GM19328 (cell line): Measurements from ENCODE around the gene DLL4.

ENCODE experiments used
- ATAC-seq: cut with Tn5 transposase; IDR thresholded peaks from one replicate; pipeline ENCODE4 v1.9.1; 2021; ENCODE audit warnings: mild to moderate bottlenecking, moderate library complexity; ENCODE audit not compliant: unreplicated experiment

Gene DLL4

GRCh38 chr15:40906091-40906990, 22.8 kb upstream of the DLL4 start:
- ATAC-seq: peak; percentile 63

GRCh38 chr15:40906991-40907802, 21.9 kb upstream of the DLL4 start:
- ATAC-seq: no peak

DNA sequence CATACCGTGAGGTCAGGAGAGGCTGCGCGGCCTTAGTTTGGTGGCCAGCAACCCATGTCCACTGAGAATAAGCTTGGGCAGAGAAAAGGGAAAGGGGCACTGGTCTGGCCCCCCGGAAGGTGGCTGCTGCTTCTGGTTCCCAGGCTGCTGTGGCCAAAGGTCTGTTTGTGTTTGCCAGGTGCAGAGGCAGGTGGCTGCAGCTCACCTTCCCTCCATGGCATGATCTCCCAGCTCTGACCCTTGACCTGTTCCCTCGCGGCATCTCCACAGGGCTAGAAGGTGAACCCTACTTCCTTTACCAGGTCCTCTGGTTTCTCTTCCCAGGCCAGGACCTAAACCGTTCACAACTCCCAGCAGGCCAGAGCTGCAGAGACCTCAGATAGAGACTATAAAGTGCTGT, 21.0 kb upstream of the DLL4 start:
- ATAC-seq: no peak

- ATAC-seq: no peak
Measured at GRCh38 chr15:40909662-40910630, 19.2 kb upstream of the DLL4 start.

DNA sequence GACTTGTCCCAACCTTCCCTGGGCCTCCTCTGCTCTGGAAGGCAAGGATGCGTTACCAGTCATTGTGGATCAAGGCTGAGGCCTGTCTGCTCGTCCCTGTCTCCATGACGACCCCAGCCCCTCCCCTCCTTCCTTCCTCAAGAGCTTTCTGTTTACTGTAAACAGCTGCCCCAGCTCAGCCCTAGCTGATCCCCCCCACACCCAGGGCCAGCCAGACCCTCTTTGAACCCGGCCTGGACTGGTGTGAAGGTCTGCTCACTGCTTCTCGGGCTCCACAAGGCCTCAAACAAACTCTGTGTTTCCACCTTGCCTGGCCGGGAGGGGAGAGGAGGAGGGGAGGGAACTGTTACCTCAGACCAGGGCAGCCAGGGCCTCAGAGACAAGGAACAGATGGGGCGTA, 18.0 kb upstream of the DLL4 start:
- ATAC-seq: no peak

DNA sequence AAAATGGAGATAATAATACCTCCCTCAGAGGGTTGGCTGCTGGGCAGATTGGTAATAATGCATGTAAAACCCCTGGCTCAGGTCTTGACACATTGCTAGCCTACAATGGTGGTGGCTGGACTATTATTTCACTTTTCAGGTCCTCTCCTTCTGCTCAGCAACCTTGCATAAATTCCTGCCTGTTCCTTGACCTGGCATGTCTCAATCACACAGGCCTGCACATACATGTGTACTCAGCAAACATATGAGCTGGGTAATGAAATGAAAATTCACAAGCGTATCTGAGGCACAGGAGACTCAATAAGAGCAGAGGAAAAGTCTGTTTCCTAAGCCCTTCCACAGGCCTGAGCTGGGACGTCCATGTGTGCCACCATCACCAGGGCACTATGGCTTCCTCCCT, 17.4 kb upstream of the DLL4 start:
- ATAC-seq: no peak

DNA sequence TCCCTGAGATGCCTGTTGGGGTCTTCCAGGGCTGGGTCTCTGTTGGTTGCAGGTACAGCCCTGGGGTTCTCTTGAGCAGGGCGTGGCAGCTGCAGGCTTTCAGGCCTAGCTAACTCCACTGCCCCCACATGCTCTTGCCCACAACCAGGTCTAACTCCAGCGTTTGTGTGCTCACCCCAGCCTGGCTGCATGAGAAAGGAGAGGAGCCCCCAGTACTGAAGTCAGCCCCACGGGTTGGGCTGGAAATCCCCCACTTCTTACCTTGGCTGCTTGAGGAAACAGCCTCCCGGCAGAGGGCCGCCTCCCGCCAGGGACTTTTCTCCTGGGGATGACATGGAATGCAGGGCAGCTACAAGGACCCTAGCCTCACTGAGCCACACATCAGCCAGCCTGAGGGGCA, 16.7 kb upstream of the DLL4 start:
- no peak for ATAC-seq

- ATAC-seq: no peak
Measured at GRCh38 chr15:40914013-40914412, 15.1 kb upstream of the DLL4 start.

- no peak for ATAC-seq
Measured at GRCh38 chr15:40914486-40914885, 14.7 kb upstream of the DLL4 start.

- no peak for ATAC-seq
Measured at GRCh38 chr15:40915116-40915661, 14.0 kb upstream of the DLL4 start.

DNA sequence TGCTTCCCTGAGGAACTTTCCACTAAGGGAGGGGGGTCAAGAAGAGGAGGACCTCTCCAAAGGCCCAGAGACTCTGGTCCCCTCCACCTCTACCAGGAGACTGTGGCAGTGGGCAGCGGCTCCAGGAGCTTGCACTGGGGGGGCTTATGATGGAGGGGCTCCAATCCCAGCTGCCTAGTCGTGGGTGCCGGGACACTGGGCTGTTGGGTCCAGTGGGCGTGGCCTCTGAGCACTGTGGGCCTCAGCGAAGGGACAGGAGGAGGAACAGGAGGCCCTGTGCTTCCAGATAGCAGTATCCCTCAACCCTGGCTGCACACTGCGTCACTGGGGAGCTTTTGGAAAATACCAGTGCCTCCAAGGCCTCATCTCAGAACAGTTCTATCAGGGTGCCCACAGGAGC, 13.5 kb upstream of the DLL4 start:
- no peak for ATAC-seq

GRCh38 chr15:40917585-40917984, 11.6 kb upstream of the DLL4 start:
- no peak for ATAC-seq

GRCh38 chr15:40918146-40918798, 10.9 kb upstream of the DLL4 start:
- no peak for ATAC-seq

- no peak for ATAC-seq
Measured at GRCh38 chr15:40918799-40919392, 10.2 kb upstream of the DLL4 start.

- ATAC-seq: no peak
Measured at GRCh38 chr15:40921949-40922607, 7.1 kb upstream of the DLL4 start.

GRCh38 chr15:40922608-40923005, 6.5 kb upstream of the DLL4 start:
- no peak for ATAC-seq

DNA sequence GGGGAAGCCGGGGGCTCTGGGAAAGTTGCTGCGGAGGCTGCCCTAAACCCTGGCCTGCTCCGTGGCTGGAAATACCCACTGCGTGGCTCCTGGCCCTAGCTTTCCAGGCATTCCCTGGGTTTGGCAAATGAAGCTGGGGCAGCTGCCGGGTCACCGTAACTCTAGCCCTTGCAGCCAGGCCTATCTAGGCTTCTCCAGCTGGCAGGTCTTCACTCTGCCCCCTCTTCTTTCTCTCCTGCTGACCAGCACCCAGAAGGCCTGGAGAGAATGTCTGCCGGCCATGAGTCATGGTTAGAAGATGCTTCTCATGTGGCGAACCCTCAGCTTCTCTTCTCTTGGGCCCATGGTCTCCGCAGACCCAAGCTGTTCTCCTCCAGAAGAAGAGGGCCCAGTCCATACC, 5.6 kb upstream of the DLL4 start:
- no peak for ATAC-seq

- ATAC-seq: no peak
Measured at GRCh38 chr15:40925495-40925862, 3.7 kb upstream of the DLL4 start.
